Fibroblast of lung (primary cell): ENCODE data around the gene PCSK4.
A peak's percentile ranks its signal among the peaks of the same experiment; 100 is the strongest.

ENCODE experiments used
- CTCF ChIP-seq, 2 donors: IDR thresholded peaks in 1 of 2; conservative IDR thresholded peaks in 1 of 2; 1 replicate in 1 of 2; 2 replicates in 1 of 2; pipeline ENCODE4 v1.5.1; 2011 to 2012; ENCODE audit warnings: low read length in 2 of 2, control low read depth in 1 of 2, inconsistent platforms in 1 of 2, low read depth in 1 of 2, mild to moderate bottlenecking in 1 of 2
- EZH2 ChIP-seq: IDR thresholded peaks from 2 replicates; pipeline ENCODE4 v1.5.1; 2012; ENCODE audit warnings: low read length, control low read depth, mild to moderate bottlenecking; ENCODE audit errors: missing control alignments

- peak; percentile 47 to 50 for TF ChIP-seq CTCF (conservative IDR thresholded peaks at IDR 0.05 in 1 of 2, IDR thresholded peaks at IDR 0.05 in 1 of 2; ENCODE audit: low read depth in 1 of 2, low read length in 2 of 2)
- no peak for TF ChIP-seq EZH2
These were observed 23.5 kb upstream of the PCSK4 start for GRCh38 chr19:1513499-1514294.
